HG03159 (cell line): ENCODE data around the gene SMIM13.
"Not testable (repeated sequence)": the region's sequence is repeated elsewhere in the genome, so short reads cannot be mapped to it uniquely, and the experiment has no call there.

Source experiments
- ATAC-seq: cut with Tn5 transposase; IDR thresholded peaks from one replicate; pipeline ENCODE4 v1.9.1; 2021; ENCODE audit warnings: mild to moderate bottlenecking, moderate library complexity; ENCODE audit not compliant: unreplicated experiment

SMIM13 gene

GRCh38 chr6:11083491-11083890 is 10.1 kb upstream of the SMIM13 start:
- no peak for ATAC-seq

- no peak for ATAC-seq
Measured at GRCh38 chr6:11083956-11084355, 9.7 kb upstream of the SMIM13 start.

GRCh38 chr6:11085758-11086435 is 7.7 kb upstream of the SMIM13 start:
- ATAC-seq, result no peak

- not testable (repeated sequence) for ATAC-seq
Measured at GRCh38 chr6:11087141-11087812, 6.4 kb upstream of the SMIM13 start.

- no peak for ATAC-seq
Measured at GRCh38 chr6:11089695-11090094, 3.9 kb upstream of the SMIM13 start.

GRCh38 chr6:11091141-11091540 is 2.5 kb upstream of the SMIM13 start:
- ATAC-seq, result not testable (repeated sequence)

GRCh38 chr6:11092668-11093375 is 812 bp upstream of the SMIM13 start:
- ATAC-seq, result peak; percentile 43

GRCh38 chr6:11093376-11093625 is 333 bp upstream of the SMIM13 start:
- peak; percentile 25 for ATAC-seq

GRCh38 chr6:11094411-11094851 is 797 bp downstream of the SMIM13 start:
- peak; percentile 38 for ATAC-seq

- no peak for ATAC-seq
Measured at GRCh38 chr6:11094941-11095340, 1.3 kb downstream of the SMIM13 start.

- no peak for ATAC-seq
Measured at GRCh38 chr6:11096109-11096508, 2.5 kb downstream of the SMIM13 start.

GRCh38 chr6:11097476-11097875 is 3.8 kb downstream of the SMIM13 start:
- ATAC-seq, result no peak

- ATAC-seq, result no peak
Measured at GRCh38 chr6:11098004-11098403, 4.4 kb downstream of the SMIM13 start.

GRCh38 chr6:11101417-11101816 is 7.8 kb downstream of the SMIM13 start:
- ATAC-seq, result no peak

- no peak for ATAC-seq
Measured at GRCh38 chr6:11103065-11103464, 9.4 kb downstream of the SMIM13 start.

GRCh38 chr6:11108726-11109125 is 15.1 kb downstream of the SMIM13 start:
- no peak for ATAC-seq

- no peak for ATAC-seq
Measured at GRCh38 chr6:11110921-11111768, 17.5 kb downstream of the SMIM13 start, which contains the start of gene ERVFRD-1. Gene ERVFRD-1 (minus strand): TSS chr6:11111725. CDS start chr6:11105310, 6,415 bp downstream.

GRCh38 chr6:11111769-11112437 is 18.3 kb downstream of the SMIM13 start:
- ATAC-seq, result no peak

- ATAC-seq, result no peak
Measured at GRCh38 chr6:11113038-11113437, 19.4 kb downstream of the SMIM13 start.

GRCh38 chr6:11115808-11116536 is 22.3 kb downstream of the SMIM13 start:
- ATAC-seq, result peak; percentile 62
